ENCODE measurements around the gene MBLAC1.
A peak's percentile ranks its signal among the peaks of the same experiment; 100 is the strongest.

Gene MBLAC1

DNA sequence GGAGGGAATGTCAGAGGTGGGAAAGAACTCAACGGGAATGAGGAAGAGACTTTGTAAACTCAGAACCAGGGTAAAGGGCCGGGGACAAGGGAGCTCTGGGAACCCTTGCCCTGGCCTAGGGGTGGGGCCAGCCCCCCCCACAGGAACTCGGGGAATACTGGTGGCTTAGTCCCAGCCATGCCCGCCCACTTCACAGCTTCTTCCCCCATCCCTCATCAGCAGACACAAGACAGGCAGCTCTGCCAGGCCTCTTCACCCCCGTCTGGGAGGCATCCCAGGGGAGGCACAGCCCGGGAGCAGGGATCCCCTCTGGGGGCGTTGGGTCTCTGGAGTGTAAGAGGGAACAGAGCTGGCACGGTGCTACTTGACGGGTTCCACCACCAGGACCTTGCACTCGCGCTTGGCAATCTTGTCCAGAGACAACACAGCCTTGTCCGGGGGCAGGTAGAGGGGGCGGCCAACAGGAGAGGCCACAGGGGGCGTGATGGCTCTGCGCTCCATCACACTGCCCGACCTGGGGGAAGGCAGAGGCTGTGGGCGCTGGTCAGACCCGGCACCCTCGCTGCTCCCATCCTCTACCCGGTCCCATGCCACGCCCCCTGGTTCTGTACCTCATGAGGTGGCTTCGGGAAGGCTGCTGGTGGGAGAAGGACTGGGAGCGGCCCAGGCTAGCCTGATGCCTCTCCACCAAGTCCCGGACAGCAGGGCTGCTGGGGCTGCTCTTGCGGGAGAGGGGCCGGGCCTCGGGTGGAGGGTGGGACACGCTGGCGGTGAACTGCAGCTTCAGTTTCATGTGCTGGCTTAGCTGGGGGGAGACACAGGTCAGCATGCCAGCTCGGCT lies 28.1 kb downstream of the MBLAC1 start:
- no peak for DNase-seq

GRCh38 chr7:100155553-100156317 lies 29.0 kb downstream of the MBLAC1 start:
- no peak for DNase-seq

DNA sequence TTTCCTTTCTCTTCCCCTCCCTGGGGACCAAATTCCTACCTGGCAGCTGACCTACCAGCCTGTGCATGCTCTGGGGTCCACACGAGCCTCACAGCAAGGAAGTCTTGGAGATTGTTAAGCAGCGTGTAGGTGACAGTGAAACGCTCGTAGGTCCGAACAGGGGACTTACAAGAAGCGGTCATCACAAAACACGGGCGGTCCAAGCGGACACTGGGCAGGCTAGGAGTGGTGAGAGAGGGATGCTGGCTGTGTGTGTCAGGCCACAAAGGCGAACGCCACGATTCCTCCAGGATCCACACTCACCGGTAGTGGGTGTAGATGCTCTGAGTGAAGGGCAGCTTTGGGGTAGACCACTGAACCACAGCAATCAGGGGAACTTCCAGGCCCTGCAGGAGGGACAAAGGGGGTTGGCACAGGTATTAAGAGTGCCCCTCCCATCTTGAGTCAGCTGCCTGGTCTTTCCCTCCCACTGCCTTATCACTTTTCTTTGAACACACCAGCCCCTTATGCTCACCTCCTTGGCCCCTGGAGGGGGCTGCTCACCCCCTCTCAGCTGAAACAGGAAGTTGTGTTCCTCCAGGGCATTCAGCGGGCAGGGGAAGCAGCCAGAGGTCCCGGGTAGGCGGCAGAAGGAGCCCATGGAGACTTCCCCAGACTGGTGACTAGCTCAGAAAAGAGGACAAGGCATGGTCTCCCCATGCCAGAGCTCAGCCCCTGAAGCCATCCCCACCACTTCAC lies 29.7 kb downstream of the MBLAC1 start:
- peak; percentile 57 for DNase-seq

- DNase-seq: no peak
These were observed 30.2 kb downstream of the MBLAC1 start for GRCh38 chr7:100157069-100157333.

DNA sequence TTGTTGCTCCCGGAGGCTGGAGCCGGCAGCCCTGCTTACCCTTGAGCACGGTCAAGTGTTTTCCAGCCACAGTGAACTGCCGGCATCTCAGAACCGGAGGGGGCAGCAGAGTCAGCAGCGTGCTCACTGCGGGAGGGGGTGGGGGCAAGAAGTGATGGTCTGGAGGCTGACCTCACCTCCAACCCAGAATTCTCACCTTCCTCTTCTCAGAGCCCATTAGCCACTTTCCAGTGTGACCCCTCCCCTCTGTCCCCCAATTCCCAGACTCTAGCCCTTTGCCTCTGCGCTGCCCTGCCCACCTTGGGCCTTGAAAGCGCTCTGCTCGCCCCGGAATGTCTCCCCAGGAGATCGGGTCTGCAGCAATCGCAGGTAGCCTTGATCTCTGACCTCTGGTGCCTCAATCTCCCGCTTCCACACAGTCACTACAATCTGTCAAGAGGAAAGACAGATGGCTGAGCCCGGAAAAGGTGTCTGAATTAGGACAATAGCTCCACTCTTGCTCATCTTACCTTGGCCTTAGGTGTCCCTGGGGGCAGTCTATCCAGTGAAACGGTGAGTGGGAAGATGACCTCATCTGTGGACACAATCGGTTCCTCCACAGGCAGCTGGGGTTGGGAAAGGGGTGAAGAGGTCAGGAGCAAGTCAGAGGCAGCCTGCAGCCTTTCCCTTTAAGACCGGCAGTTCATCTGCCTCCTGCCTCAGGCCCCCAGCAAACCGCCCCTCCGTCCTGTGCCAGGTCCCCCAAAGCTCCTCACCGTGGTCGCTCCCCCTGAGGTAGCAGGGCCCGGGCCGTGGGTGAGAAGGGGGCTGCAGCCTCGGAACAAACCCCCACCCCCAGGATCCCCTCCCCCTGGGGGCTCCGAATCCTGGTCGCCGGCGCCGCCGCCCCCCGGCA lies 30.8 kb downstream of the MBLAC1 start:
- peak; percentile 34 for DNase-seq

GRCh38 chr7:100158229-100159098 lies 31.7 kb downstream of the MBLAC1 start, which contains the start of gene TRAPPC14:
Gene TRAPPC14 (minus strand): TSS chr7:100158723. CDS start chr7:100158499, 224 bp downstream.
- peak; percentile 93 for DNase-seq

DNA sequence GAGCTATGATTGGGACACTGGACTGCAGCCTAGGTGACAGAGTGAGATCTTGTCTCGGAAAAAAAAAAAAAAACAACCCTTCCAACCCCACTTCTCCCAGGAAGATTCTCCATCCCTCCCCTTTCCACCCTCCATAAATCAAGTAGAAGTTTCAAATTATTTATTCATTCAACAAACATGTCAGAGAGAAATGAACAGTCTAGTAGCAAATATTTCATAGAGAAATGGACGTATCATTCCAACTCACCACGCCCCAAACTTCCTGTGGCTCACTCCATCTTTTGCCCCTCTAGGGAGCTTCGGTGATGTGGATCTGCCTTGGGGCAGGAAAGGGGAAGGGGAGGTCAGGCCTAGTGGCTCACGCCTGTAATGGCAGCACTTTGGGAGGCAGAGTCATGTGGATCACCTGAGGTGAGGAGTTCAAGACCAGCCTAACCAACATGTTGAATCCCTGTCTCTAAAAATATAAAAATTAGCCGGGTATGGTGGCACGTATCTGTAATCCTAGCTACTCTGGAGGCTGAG lies 32.4 kb downstream of the MBLAC1 start:
- peak; percentile 25 for DNase-seq

DNA sequence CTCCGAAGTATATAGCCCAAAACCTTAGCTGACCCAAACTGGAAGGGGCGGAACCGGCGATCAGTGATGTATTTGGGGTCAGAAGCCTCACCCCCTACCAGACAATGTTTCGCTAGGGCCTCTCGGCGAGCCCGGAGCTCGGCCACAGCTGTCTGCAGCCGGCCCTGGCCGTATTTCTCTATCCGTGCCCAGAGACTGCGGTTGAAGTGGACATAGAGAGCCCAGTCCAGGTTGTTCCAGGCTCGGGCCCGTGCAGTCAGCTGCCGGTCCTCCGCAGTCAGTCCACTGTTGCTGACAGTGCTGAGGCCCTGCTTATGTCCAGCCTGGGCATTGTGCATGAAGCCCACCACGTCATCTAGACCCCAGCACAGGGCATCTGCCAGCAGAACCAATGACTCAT lies 33.3 kb downstream of the MBLAC1 start:
- DNase-seq: no peak

- DNase-seq: no peak
These were observed 36.3 kb downstream of the MBLAC1 start for GRCh38 chr7:100163006-100163531.

DNA sequence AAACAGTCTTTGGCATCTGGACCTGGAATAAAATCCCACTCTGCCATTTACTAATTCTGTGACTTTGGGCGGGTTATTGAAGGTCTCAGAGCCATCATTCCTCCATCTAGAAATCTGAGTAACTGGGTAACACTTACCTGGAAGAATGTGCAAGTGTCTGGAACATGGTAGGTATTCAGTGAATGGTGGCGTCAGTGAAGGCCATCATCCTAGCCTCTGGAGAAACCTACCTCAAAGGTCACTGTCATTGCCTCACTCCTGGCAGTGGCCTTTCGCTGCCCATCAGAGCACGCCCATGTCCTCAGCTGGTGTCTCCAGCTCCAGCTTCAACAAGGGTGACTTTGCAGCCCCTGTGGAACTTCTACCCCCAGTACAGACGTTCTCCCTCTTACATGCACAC lies 37.1 kb downstream of the MBLAC1 start:
- no peak for DNase-seq

- no peak for DNase-seq
These were observed 39.7 kb downstream of the MBLAC1 start for GRCh38 chr7:100166317-100166940.

DNA sequence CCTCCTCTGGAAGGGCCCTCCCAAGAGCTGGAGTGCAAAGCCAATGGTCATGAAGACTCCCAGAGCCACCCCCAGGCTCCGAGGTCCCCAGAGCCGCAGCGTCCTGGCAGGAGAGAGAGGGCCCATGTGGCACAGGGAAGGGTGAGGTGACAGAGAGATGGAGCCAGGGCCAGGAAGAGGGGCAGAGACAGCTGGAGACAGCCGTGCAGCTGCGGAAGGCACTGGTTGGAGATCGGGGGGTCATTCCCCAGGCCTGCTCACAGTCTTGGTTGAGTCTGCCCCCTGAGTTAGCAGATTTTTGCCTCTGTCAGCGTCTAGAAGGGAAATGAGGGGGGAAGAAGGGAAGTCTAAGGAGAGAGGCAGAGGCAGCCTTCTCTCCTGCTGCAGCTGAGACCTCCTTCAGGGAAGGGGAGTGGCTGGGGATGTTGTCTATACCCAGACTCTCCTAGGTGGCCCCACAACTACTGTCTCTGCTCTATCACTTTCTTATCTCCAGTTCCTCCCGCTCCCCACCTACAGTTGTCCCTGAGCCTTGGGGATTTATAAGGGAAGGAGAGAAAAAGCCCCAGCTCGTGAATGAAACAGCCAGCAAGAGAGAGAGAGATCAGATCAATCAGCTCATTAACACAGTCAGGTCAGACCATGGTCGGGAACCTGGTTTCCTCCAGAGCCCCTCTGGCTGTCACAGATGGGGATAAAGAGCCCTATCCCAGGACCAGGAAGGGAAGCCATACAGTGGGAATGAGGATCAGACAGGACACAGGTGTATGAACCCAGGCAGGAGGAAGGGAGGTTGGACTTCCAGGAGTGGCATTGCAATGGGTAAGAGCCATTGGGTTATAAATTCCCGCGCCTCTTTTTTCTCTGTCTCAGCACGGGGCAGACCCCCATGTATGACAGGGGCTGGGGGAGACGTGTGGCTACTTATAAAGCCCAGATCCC lies 40.5 kb downstream of the MBLAC1 start:
- DNase-seq: no peak

DNA sequence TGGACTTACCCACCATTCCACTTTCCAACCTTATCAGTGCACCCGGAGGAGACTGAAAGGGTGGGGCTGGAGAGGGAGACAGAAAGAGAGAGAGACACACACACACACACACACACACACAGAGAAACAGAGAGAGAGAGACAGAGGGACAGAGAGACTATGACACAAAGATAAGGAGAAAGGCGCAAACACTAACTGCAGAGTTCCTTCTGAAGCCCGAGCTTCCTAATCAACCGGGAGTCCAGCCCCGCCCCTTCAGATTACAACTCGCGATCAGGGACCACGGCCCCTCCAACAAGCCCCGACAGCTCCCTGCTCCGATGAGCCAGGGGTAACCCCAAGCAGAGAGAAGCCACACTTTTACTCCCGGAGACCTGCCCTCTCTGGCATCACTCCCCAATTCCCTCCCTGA lies 41.2 kb downstream of the MBLAC1 start:
- DNase-seq: peak; percentile 75

- DNase-seq: no peak
These were observed 42.5 kb downstream of the MBLAC1 start for GRCh38 chr7:100169147-100169850.

DNA sequence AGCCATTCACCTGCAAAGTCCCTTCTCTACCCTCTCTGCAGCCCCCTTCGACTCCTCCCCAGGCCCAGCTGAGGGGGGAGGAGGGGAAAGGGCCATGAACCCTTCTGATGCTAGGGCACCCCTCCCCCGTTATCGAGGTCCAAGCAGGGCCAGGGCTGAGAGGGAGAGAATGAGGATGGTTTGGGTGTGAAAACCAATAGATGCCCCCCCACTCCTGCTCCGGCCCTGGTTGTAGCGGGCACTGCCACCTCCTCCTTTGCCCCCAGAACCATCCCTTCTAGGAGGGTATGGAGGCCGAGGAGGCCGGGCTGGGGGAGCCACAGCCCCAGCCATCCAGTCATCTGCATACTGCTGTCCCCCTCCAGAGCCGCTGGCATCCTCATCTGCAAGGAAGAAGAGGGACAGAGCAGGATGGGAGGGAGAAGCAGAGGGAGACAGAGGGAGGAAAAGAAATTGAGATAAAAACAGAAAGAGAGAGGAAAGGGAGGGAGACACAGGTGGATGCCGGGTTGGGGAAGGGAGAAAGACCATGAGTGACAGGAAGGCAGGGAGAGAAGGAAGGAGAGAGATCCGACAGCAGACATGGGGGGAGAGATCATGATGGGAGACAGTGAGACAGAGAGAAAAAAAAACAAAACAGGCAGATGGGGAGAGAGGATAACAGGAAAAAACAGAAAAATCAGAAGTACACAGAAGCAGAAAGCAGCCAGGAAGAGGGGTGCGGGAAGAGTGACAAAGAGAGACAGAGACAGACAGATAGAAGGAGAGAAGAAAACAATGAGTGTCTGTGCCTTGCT lies 43.5 kb downstream of the MBLAC1 start:
- no peak for DNase-seq

DNA sequence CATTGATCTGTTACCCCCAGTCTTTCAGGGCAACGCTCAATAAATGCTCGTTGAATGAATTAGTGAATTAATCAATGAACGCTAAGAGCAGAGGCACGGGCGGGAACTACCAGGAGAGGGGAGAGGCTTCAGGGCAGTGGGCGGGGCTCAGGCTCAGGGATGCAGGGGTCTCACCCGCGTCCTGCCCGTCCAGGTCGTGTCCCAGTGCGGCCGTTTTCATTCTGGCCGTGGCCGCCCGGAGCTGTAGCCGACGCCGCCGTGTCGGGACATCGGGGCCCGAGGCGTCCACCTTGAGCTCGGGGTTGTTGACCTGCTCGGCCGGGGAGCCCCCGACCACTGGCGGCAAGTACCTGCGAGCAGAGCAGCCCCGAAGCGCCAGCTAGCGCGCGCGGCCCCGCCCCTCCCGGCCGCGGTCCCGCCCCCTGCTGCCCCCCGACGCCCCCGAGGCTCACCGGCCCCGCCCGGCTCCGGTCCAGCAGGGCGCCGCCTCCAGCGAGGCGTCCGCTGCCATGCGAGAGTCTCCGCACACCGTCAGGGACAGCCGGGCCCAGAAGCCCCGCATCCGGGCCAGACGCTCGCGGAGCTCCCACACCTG lies 44.4 kb downstream of the MBLAC1 start:
- DNase-seq: no peak

DNA sequence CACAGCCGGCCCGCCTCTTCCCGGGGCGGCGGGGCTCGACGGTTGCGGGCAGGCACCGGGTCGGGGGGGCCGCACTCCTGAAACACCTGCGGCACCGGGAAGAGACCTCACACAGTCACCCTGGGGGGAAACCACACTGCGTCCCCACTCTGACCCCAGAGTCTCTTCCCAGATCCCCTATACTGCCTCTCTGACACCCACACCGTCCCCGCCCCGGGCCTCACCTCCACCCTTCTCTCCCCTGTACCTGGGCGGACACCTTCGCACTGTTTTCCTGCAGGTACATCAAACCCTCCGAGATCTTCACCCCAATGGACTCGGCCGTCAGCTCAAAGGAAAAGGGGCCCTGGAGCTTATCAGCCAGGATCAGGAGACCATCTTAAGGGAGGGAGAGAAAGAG lies 45.1 kb downstream of the MBLAC1 start:
- no peak for DNase-seq

Data from hematopoietic multipotent progenitor cell treated with erythropoietin and hydrocortisone succinate and interleukin-3 and kit ligand, for 6 days (in vitro differentiated cells).